HL-60 (cell line): ENCODE results near the gene GPR137.

Source experiments
- DNase-seq, 2 experiments: peaks; one replicate each; pipeline ENCODE4 v3.0.0-alpha.2; 2010 to 2020; ENCODE audit warnings: low read depth in 1 of 2, low spot score in 1 of 2
- H3K27ac ChIP-seq: fragments of 250-450 bp; sonication (Bioruptor Pico); replicated peaks from 2 replicates; pipeline ENCODE4 v1.5.1; 2020; ENCODE audit warnings: mild to moderate bottlenecking, moderate library complexity
- H3K27me3 ChIP-seq: fragments of 250-450 bp; sonication (Bioruptor Pico); 2 replicates; pipeline ENCODE4 v1.5.1; 2021; ENCODE audit warnings: mild to moderate bottlenecking, moderate library complexity; ENCODE audit not compliant: insufficient read depth, poor library complexity, severe bottlenecking
- H3K4me3 ChIP-seq: replicated peaks from 2 replicates; pipeline ENCODE4 v1.5.1; 2011; ENCODE audit warnings: mild to moderate bottlenecking, control low read depth, low read length; ENCODE audit not compliant: insufficient read depth
- CTCF ChIP-seq: IDR thresholded peaks from one replicate; pipeline ENCODE4 v1.5.1; 2011; ENCODE audit warnings: low read length, control low read depth, inconsistent platforms; ENCODE audit not compliant: insufficient read depth
- GABPA ChIP-seq: IDR thresholded peaks from 2 replicates; pipeline ENCODE4 v1.6.1; 2012; ENCODE audit warnings: low read depth
- POLR2AphosphoS5 ChIP-seq: IDR thresholded peaks from 2 replicates; pipeline ENCODE4 v1.6.1; 2012; ENCODE audit warnings: low read depth
- REST ChIP-seq: IDR thresholded peaks from 2 replicates; pipeline ENCODE4 v1.6.1; 2012; ENCODE audit warnings: low read depth; ENCODE audit not compliant: insufficient replicate concordance
- SPI1 ChIP-seq: IDR thresholded peaks from 2 replicates; pipeline ENCODE4 v1.6.1; 2012; ENCODE audit warnings: low read depth, mild to moderate bottlenecking, borderline replicate concordance

Gene GPR137

DNA sequence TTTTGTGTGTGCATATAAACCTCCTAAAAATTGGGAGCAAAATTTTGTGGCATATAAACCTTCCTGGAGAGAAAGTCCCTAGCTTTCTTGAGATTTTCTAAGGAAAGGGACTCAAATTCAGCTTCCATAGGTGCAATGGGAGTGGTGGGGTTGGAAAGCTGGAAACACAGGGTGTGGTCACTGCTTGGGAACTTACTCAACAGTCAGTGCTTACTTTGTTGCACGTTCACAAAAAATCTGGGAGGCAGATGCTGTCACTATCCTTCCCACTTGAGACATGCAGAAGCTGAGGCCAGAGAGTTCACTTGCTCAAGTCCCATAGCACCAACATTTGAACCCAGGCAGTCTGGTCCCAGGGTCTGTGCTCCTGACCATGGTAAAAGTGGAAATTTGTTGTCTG lies 10.6 kb downstream of the GPR137 start:
- Histone ChIP-seq H3K27me3 (peaks cover 82% of the 10 kb centered on the region), H3K4me3 (no peak overlapping the region), H3K27ac (no peak overlapping the region)
- TF ChIP-seq SPI1, result no peak
- TF ChIP-seq REST, result no peak
- TF ChIP-seq GABPA, result no peak
- no peak for TF ChIP-seq CTCF
- no peak for TF ChIP-seq POLR2AphosphoS5
- DNase-seq, result no peak

DNA sequence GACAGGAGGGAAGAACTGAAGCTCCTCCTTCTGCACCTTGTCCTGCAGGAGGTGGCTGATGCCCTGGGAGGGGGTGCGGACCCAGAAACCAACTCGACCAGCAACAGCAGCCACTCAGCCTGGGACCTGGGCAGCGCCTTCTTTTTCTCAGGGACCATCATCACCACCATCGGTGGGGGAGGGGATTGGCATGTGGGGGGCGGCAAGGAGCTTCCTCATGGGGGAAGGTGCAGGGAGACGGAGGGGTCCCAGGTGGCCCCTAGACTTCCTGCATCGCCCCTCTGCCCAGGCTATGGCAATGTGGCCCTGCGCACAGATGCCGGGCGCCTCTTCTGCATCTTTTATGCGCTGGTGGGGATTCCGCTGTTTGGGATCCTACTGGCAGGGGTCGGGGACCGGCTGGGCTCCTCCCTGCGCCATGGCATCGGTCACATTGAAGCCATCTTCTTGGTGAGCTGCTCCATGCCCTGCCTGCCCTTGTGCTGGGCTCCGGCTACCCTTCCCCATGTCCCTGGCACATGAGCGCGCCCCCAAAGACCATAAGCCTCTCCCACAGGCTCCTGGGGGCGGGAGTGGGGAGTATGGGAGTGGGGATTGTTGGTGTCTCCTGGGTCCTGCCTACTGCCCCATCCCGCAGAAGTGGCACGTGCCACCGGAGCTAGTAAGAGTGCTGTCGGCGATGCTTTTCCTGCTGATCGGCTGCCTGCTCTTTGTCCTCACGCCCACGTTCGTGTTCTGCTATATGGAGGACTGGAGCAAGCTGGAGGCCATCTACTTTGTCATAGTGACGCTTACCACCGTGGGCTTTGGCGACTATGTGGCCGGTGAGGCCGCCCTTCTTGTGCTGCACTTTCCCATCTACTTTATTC lies 11.4 kb downstream of the GPR137 start:
- Histone ChIP-seq H3K27me3 (peaks cover 81% of the 10 kb centered on the region), H3K27ac (no peak overlapping the region)
- DNase-seq, result no peak

More for the DNA sequence above, 11.4 kb downstream of the GPR137 start:
- no peak overlapping the region for H3K4me3 ChIP-seq
- TF ChIP-seq POLR2AphosphoS5 (no peak), SPI1 (no peak), CTCF (no peak), REST (no peak), GABPA (no peak)
